Measurements from ENCODE around the gene RBMS3.

RBMS3 gene

DNA sequence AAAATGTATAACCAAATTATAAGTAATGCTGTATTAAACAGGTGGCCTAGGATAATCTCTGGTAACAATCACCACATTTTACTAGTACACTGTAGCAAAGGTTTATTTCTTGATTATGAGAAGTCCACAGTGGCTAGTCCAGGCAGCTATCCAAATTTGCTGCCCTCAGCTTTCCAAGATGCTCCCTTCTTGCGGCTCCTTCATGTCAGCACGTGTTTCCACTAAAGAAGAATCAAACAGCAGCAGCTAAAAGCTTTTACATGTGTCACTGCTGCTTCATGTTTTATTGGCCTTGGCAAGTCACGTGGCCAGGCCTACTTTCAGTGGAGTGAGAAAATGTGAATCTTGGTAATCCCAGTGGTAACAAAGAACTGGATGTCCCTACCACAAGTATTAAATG is 5.6 kb upstream of the RBMS3 start:
- no peak for DNase-seq (ENCODE audit: extremely low read depth in 1 of 2, low read depth in 1 of 2)

DNA sequence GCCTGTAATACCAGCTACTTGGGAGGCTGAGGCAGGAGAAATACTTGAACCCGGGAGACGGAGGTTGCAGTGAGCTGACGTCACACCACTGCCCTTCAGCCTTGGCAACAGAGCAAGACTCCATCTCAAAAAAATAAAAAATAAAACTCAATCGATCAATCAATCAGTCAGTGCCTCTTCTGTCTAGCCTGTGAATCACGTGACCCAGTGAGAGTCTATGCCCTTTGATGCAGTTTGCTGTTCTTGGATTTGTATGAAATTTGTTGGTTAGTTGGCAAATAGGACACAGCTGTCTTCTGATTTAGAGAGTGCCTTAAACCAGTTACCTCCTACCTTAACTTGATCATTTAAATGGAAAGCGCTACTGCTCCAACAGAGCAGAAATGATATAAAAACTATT is 3.6 kb upstream of the RBMS3 start:
- no peak for DNase-seq (ENCODE audit: extremely low read depth in 1 of 2, low read depth in 1 of 2)

- DNase-seq (ENCODE audit: extremely low read depth in 1 of 2, low read depth in 1 of 2) = no peak
These were observed 1.6 kb upstream of the RBMS3 start for GRCh38 chr3:29279286-29279685.

GRCh38 chr3:29279806-29280205 is 1.1 kb upstream of the RBMS3 start:
- DNase-seq (ENCODE audit: extremely low read depth in 1 of 2, low read depth in 1 of 2) = no peak

- DNase-seq (ENCODE audit: extremely low read depth in 1 of 2, low read depth in 1 of 2) = no peak
These were observed 148 bp downstream of the RBMS3 start for GRCh38 chr3:29281094-29281343.

GRCh38 chr3:29281344-29282241 is 722 bp downstream of the RBMS3 start:
- DNase-seq (ENCODE audit: extremely low read depth in 1 of 2, low read depth in 1 of 2) = no peak

- DNase-seq (ENCODE audit: extremely low read depth in 1 of 2, low read depth in 1 of 2) = no peak
These were observed 1.8 kb downstream of the RBMS3 start for GRCh38 chr3:29282427-29283230.

GRCh38 chr3:29283231-29284119 is 2.6 kb downstream of the RBMS3 start:
- no peak for DNase-seq (ENCODE audit: extremely low read depth in 1 of 2, low read depth in 1 of 2)

DNA sequence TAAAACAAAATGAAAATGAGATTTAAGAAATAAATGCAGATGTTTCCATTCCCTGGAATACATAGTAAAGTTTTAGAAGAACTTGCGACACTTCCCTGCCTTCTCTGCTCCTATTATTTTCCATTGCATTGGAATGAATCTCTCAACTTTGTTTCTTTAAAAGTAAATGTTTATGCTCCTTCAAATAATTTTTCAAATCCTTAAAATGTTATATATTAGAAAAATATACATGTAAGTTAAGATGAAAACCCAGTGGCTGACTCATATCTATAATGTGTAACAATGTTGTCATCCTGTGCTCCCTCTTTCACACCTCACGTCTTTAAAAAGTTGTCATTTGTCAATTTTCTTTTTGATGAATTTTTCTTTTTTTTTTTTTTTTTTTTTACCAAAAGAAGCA is 3.6 kb downstream of the RBMS3 start:
- no peak for DNase-seq (ENCODE audit: extremely low read depth in 1 of 2, low read depth in 1 of 2)

GRCh38 chr3:29285471-29286071 is 4.7 kb downstream of the RBMS3 start:
- DNase-seq (ENCODE audit: extremely low read depth in 1 of 2, low read depth in 1 of 2) = no peak

DNA sequence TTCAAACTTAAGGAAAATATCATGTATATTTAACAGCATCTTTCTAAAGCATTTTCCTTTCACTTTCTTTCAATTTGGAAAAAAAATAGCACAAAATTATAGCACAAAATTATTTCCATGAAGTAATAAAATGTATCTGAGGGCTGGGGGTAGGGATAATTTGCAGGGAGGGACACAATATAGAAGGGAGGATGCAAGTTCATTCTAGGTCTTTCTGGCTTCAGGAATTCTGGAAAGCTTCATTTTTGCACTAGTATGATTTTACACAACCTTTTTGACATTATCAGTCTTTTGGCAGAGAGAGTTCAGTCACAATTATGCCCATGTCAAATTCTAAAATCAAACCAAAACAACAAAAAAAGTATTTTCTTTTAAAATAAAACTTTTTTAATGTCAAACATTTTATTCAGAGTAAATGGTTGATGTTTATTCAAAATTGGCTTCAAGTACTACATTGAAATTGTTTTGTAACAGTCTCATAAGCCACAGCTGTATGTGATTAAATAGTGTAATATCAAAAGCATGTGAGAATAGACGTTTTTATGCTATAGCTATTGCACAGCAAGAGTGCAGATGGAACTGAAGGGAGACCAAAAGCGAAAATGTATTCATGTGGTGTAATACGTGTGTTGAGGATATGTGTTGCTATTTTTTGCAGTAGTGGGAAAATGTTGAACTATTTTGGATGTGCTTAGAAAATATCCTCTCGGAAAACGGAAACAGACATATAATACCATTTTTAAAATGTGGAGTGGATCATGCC is 5.8 kb downstream of the RBMS3 start:
- DNase-seq (ENCODE audit: extremely low read depth in 1 of 2, low read depth in 1 of 2) = no peak

DNA sequence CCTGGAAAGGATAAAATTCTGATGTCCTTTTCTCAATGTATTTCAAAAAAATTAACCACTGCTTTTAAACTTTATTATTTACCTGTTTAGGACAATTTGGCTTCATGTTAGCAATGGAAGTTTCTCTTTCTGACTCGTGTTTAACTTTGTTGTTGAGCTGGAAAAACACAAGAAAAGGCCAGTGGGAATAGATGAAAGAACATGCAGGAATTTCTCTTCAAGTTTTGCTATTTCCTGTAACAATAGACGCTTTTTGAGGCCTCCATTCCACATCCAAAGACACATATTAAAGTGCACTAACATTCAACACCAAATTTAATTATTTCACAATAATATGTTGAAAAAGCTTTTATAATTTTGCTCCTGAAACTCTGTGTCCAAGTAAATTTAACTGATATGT is 9.7 kb downstream of the RBMS3 start:
- DNase-seq (ENCODE audit: extremely low read depth in 1 of 2, low read depth in 1 of 2) = no peak

DNA sequence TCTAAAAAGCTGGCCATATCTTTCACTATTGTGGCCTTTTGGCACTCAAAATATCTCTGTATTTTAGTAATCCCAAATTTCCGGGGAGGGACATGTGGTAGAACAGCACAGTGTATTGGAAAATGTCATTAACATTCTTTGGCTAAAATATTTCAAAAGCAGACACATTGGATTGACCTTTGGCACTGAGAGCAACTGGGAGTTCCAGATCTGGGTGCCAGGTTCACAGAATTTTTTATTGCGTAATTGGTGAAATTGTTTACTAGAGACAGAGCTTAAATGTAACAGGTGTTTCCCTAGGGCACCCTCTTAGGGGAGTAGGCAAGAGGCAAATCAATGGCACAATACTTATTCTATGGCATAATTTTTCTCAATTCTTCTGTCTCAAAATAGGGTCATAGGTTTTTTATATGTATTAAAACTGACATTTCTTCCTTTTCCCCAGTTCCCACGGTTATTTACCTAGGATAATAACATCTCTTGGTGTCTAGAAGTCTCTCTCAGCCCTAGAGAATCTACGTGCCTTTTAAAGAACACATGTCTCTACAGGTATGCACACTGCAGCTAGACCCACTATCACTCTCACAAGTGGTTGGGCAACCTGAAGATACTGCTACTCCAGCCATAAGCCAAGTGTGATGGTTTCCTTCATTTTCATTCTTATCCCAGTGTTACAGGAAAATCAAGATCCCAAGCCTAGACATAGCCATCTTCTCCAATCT is 10.6 kb downstream of the RBMS3 start:
- DNase-seq (ENCODE audit: extremely low read depth in 1 of 2, low read depth in 1 of 2) = no peak

DNA sequence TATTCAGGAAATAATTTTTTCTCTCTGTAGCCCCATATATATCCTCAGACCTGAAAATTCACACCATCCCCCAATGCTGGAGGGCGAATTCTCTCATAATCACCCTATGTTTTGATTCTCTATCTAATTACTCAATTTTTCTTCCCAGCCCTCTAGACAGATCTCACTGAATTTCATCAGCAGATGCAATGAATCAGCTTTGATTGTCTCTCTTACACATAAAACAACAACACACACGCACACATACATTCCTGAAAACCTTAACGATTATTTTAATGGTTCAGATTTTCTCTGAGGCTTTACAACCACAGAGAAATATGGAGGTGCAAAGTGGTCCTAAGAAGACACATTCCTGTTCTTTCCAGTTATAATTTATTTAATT is 11.1 kb downstream of the RBMS3 start:
- DNase-seq (ENCODE audit: extremely low read depth in 1 of 2, low read depth in 1 of 2) = no peak

GRCh38 chr3:29293421-29293820 is 12.6 kb downstream of the RBMS3 start:
- no peak for DNase-seq (ENCODE audit: extremely low read depth in 1 of 2, low read depth in 1 of 2)

DNA sequence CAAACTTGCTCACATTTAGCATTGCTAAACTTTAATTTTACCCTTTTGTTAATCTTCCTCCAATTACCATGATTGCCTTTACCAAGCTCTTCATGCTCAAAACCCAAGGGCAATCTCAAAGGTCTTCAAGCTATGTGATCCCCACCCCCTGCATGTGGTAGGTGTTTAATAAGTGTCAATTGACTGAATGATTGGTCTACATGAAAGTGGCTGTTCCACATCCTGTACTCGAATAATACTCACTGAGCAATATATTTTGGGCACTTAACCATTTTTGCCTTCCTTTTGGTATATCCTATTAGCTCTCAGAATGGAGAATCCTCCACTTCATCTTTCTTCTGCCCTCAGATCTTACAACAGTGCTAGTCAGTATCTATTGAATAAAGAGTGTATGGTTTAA is 17.1 kb downstream of the RBMS3 start:
- no peak for DNase-seq (ENCODE audit: extremely low read depth in 1 of 2, low read depth in 1 of 2)

DNA sequence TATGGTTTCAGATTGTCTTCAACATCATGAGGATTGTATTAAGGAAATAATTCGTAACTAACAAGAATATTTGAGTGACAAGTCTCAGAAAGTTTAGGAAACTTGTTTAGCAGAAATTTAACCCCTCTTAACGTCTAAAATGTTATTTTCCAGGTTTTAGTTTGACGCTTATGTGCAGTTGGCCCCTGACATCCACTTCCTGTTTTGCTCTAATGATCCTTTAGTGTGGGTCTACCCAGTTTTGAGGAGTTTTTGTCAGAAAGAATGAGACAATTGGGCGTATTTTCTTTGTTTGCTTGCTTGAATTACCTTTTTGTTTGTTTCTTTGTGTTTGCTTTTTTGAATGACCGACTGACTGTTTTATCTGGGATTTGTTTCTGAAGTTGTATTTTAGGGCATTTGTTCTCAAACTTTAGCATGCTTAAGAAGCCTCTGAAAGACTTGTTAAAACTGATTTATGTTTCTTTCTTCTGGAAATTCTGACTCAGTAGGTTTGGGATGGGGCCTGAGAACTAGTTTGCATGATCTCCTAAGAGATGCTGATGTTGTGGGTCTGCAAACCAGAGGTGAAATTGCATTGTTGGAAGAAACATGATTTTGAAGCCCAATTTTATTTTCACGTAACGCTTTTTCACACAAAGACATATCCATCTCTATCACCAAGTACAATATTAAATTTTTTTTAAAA is 20.6 kb downstream of the RBMS3 start:
- DNase-seq (ENCODE audit: extremely low read depth in 1 of 2, low read depth in 1 of 2) = no peak

GRCh38 chr3:29302619-29303018 is 21.7 kb downstream of the RBMS3 start:
- DNase-seq (ENCODE audit: extremely low read depth in 1 of 2, low read depth in 1 of 2) = no peak

GRCh38 chr3:29307295-29307694 is 26.4 kb downstream of the RBMS3 start:
- no peak for DNase-seq (ENCODE audit: extremely low read depth in 1 of 2, low read depth in 1 of 2)

Data from activated CD8-positive, alpha-beta memory T cell treated with anti-CD3 and anti-CD28 coated beads for 1 hour (primary cell).